ENCODE data around the gene CRADD.

- TF ChIP-seq ZNF596 (tag by site-specific recombination; IDR thresholded peaks at IDR 0.05) (no peak), ZNF23 (tag by site-specific recombination; IDR thresholded peaks at IDR 0.05; ENCODE audit: borderline replicate concordance) (no peak), PRDM4 (tag by site-specific recombination; IDR thresholded peaks at IDR 0.05) (no peak), CTCF (tag by site-specific recombination; IDR thresholded peaks at IDR 0.05) (no peak), ZNF510 (tag by site-specific recombination; IDR thresholded peaks at IDR 0.05; ENCODE audit: insufficient replicate concordance) (no peak), ZBTB8A (tag by site-specific recombination; IDR thresholded peaks at IDR 0.05) (no peak), ZNF76 (tag by site-specific recombination; IDR thresholded peaks at IDR 0.05; ENCODE audit: borderline replicate concordance, low read depth) (no peak), ZSCAN4 (tag by site-specific recombination; IDR thresholded peaks at IDR 0.05) (no peak), ZBTB21 (tag by site-specific recombination; IDR thresholded peaks at IDR 0.05) (no peak), PRDM6 (tag by site-specific recombination; IDR thresholded peaks at IDR 0.05) (no peak), ZNF362 (tag by site-specific recombination; IDR thresholded peaks at IDR 0.05) (no peak), ZNF138 (tag by site-specific recombination; IDR thresholded peaks at IDR 0.05; ENCODE audit: borderline replicate concordance) (no peak)
Observed at GRCh38 chr12:93825501-93825888, 148.3 kb downstream of the CRADD start.

Measured in HEK293 (cell line).